A673 (cell line): ENCODE measurements around the gene TENM4. TPM values are rescaled to one million over a fixed set of nuclear protein-coding genes. Genes with fewer than 3 reads are reported as not detected.

ENCODE experiments used
- BruUV-seq: library from RNA; stranded (reverse); fragments of 400-500 nt; replicated peaks from 2 replicates; lab custom pipeline; 2021; lab: Mats Ljungman, UMichigan
- CTCF ChIA-PET: fragments of 300-600 bp; sonication (Branson Sonifier 250); formaldehyde crosslinking; loops from one replicate; lab custom pipeline; 2022; ENCODE audit warnings: antibody characterized with exemption; lab: Charles Lee
- POLR2A ChIA-PET: fragments of 300-600 bp; sonication (Branson Sonifier 250); formaldehyde crosslinking; loops from one replicate; lab custom pipeline; 2022; ENCODE audit warnings: antibody characterized with exemption; ENCODE audit not compliant: low non-redundant PET; lab: Charles Lee
- DNase-seq: peaks from one replicate; pipeline ENCODE4 v3.0.0-alpha.2; 2015; ENCODE audit warnings: low spot score
- H3K27ac ChIP-seq: fragments of 200-600 bp; sonication (generic); 2 replicates; pipeline ENCODE4 v1.5.1; 2016; ENCODE audit warnings: mixed run types, low read depth, mild to moderate bottlenecking, mixed read lengths, antibody characterized with exemption, low read length; ENCODE audit not compliant: poor library complexity, severe bottlenecking
- H3K27me3 ChIP-seq: fragments of 200-600 bp; sonication (generic); replicated peaks from 2 replicates; pipeline ENCODE4 v1.6.1; 2017; ENCODE audit warnings: mixed run types, low read depth, mild to moderate bottlenecking, mixed read lengths, antibody characterized with exemption, low read length; ENCODE audit not compliant: insufficient read depth, poor library complexity
- H3K36me3 ChIP-seq: fragments of 200-600 bp; sonication (generic); 2 replicates; pipeline ENCODE4 v1.6.1; 2016; ENCODE audit warnings: mixed run types, mild to moderate bottlenecking, mixed read lengths, antibody characterized with exemption, low read length; ENCODE audit not compliant: insufficient read depth, poor library complexity, severe bottlenecking
- H3K4me1 ChIP-seq: fragments of 200-600 bp; sonication (generic); 2 replicates; pipeline ENCODE4 v1.6.1; 2017; ENCODE audit warnings: mixed run types, mild to moderate bottlenecking, mixed read lengths, antibody characterized with exemption, low read length; ENCODE audit not compliant: insufficient read depth, poor library complexity, severe bottlenecking
- H3K4me3 ChIP-seq: fragments of 200-600 bp; sonication (generic); 2 replicates; pipeline ENCODE4 v1.5.1; 2016; ENCODE audit warnings: low read depth, mixed run types, mild to moderate bottlenecking, mixed read lengths, low read length; ENCODE audit not compliant: poor library complexity, severe bottlenecking
- H3K9me3 ChIP-seq: fragments of 200-600 bp; sonication (generic); 2 replicates; pipeline ENCODE4 v1.6.1; 2016; ENCODE audit warnings: mixed run types, low read depth, mild to moderate bottlenecking, mixed read lengths, antibody characterized with exemption, low read length; ENCODE audit not compliant: poor library complexity, severe bottlenecking
- EZH2 ChIP-seq: fragments of 200-600 bp; sonication (generic); IDR thresholded peaks from 2 replicates; pipeline ENCODE4 v1.6.1; 2017; ENCODE audit warnings: borderline replicate concordance, low read depth, mild to moderate bottlenecking, mixed read lengths, antibody characterized with exemption, low read length; ENCODE audit not compliant: poor library complexity, severe bottlenecking
- intact Hi-C: fragments of 100-400 bp; cut with micrococcal nuclease; formaldehyde crosslinking; loops from one replicate; pipeline ENCODE4 v1.10.0; 2022; ENCODE audit not compliant: unreplicated experiment
- total RNA-seq: library from RNA; stranded (reverse); gene quantifications from 2 replicates; pipeline ENCODE4 v1.2.3, GENCODE V29; 2021
- TF ChIP-seq, protein P1 (sequence below): fragments of 300-800, 200-600 bp; sonication (generic); conservative IDR thresholded peaks from 2 replicates; pipeline ENCODE4 v1.5.1; 2017; ENCODE audit warnings: low read depth, mild to moderate bottlenecking, antibody characterized with exemption, low read length, moderate library complexity, mixed read lengths

TENM4 gene
- total RNA-seq, 1 experiment from 2014 or later = 0.11 TPM

DNA sequence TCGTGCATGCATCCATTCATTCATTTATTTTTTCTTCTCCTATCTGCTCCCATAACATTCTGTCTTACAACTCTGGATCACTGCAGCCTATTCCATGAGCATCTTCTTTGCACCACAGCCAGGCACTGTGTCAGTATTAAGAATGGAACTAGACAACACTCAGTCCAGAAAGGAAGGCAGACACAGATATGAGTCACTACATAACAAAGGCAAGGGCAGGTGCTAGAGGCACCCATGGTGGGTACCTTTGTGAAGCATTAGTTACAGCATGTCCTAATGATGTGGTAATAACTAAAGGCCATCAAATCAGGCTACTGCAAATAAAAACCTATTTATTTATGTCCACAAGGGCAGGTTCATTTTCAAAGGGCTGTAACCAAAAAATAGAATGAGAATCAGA is 28.1 kb downstream of the TENM4 start:
- TF ChIP-seq EZH2 = no peak
- TF ChIP-seq, protein P1, sequence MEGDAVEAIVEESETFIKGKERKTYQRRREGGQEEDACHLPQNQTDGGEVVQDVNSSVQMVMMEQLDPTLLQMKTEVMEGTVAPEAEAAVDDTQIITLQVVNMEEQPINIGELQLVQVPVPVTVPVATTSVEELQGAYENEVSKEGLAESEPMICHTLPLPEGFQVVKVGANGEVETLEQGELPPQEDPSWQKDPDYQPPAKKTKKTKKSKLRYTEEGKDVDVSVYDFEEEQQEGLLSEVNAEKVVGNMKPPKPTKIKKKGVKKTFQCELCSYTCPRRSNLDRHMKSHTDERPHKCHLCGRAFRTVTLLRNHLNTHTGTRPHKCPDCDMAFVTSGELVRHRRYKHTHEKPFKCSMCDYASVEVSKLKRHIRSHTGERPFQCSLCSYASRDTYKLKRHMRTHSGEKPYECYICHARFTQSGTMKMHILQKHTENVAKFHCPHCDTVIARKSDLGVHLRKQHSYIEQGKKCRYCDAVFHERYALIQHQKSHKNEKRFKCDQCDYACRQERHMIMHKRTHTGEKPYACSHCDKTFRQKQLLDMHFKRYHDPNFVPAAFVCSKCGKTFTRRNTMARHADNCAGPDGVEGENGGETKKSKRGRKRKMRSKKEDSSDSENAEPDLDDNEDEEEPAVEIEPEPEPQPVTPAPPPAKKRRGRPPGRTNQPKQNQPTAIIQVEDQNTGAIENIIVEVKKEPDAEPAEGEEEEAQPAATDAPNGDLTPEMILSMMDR = no peak
- ChIA-PET POLR2A (no interaction called here), CTCF (no interaction called here)
- intact Hi-C loops = no loop called here
- H3K36me3 ChIP-seq = no peaks in the 10 kb centered on the region
- no peaks in the 10 kb centered on the region for H3K9me3 ChIP-seq
- no peak for DNase-seq
- no peak overlapping the region for H3K4me3 ChIP-seq
- no peaks in the 10 kb centered on the region for H3K27me3 ChIP-seq
- no peaks in the 10 kb centered on the region for H3K4me1 ChIP-seq
- no TSS peak for BruUV-seq
- no peak overlapping the region for H3K27ac ChIP-seq

DNA sequence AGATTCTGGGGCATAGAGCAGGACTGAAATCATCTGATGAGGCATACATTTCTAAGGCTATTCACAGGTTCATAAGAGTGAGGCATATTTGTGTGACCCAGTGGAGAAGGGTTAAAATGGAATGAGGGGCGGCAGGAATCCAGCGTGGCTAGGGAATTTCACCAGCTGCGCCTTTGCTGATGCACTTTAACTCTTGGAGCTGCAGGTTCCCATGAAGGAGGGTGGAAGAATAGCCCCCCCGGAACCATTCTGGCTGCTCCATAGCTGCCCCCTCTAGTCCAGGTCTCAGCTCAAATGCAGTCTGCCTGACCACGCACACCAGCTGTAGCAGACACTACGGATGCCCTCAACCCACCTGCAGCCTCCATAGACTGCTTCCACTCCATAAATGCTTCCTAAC is 31.5 kb downstream of the TENM4 start:
- BruUV-seq = no TSS peak
- CTCF ChIA-PET = no interaction called here
- Histone ChIP-seq H3K4me3 (no peak overlapping the region), H3K4me1 (no peaks in the 10 kb centered on the region), H3K27me3 (no peaks in the 10 kb centered on the region), H3K9me3 (no peaks in the 10 kb centered on the region), H3K36me3 (no peaks in the 10 kb centered on the region), H3K27ac (no peak overlapping the region)
- no peak for DNase-seq
- POLR2A ChIA-PET = no interaction called here
- intact Hi-C loops = no loop called here
- TF ChIP-seq EZH2 = no peak
- TF ChIP-seq, protein P1 = no peak

DNA sequence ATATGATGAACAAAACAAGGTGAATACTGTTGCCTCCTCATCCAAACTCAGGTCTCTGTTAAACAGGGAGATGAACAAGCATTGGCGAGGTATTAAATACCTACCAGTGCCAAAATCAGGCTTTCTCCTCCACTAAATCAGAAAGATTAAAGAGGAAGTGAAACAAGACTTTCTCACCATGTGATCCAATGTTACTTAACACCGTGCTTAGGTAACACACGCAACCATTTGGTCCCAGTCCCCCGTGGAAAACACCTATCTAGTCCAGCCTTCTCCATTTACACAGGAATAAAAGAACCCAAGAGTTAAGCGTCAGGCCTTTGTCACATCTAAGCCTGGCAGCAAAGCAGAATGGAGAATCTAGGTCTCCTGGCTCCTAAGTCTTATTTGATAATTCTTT is 34.5 kb downstream of the TENM4 start:
- H3K27me3 ChIP-seq = no peaks in the 10 kb centered on the region
- H3K4me3 ChIP-seq = no peak overlapping the region
- CTCF ChIA-PET = no interaction called here
- H3K36me3 ChIP-seq = no peaks in the 10 kb centered on the region
- TF ChIP-seq, protein P1 = no peak
- TF ChIP-seq EZH2 = no peak
- no peak for DNase-seq
- intact Hi-C loops = no loop called here
- no peaks in the 10 kb centered on the region for H3K4me1 ChIP-seq
- POLR2A ChIA-PET = interaction anchor here (0.6 kb wide), 1 partner anchor 267 kb away, joined by 8 read pairs; no protein-coding TSS in a partner anchor
- no peak overlapping the region for H3K27ac ChIP-seq
- H3K9me3 ChIP-seq = no peaks in the 10 kb centered on the region
- no TSS peak for BruUV-seq
